Activated naive CD4-positive, alpha-beta T cell treated with anti-CD3 and anti-CD28 coated beads, Interleukin-2, amount 50 U/mL, for 16 hours (primary cell): ENCODE measurements around the gene ZFAND5.
A peak's percentile ranks its signal among the peaks of the same experiment; 100 is the strongest.

Source experiments
- DNase-seq: peaks from one replicate; pipeline ENCODE4 v3.0.0-alpha.2; 2020

The ZFAND5 gene

GRCh38 chr9:72364679-72365524 is at the start of gene ZFAND5:
ZFAND5 (minus strand) TSS chr9:72365208; CDS start chr9:72360778, 4,430 bp downstream.
- DNase-seq, result peak; percentile 95

- DNase-seq, result no peak
These were observed 47.6 kb upstream of the ZFAND5 start for GRCh38 chr9:72412483-72413040.

GRCh38 chr9:72410214-72410613 is 45.2 kb upstream of the ZFAND5 start:
- DNase-seq, result no peak

- DNase-seq, result no peak
These were observed 42.1 kb upstream of the ZFAND5 start for GRCh38 chr9:72407114-72407513.

GRCh38 chr9:72402744-72403143 is 37.7 kb upstream of the ZFAND5 start:
- DNase-seq, result no peak

GRCh38 chr9:72401396-72401795 is 36.4 kb upstream of the ZFAND5 start:
- DNase-seq, result no peak

GRCh38 chr9:72400866-72401265 is 35.9 kb upstream of the ZFAND5 start:
- no peak for DNase-seq

GRCh38 chr9:72399391-72399790 is 34.4 kb upstream of the ZFAND5 start:
- no peak for DNase-seq

- no peak for DNase-seq
These were observed 31.5 kb upstream of the ZFAND5 start for GRCh38 chr9:72396247-72397091.

GRCh38 chr9:72394066-72394465 is 29.1 kb upstream of the ZFAND5 start:
- no peak for DNase-seq

GRCh38 chr9:72390907-72391306 is 25.9 kb upstream of the ZFAND5 start:
- no peak for DNase-seq

GRCh38 chr9:72386186-72386585 is 21.2 kb upstream of the ZFAND5 start:
- DNase-seq, result no peak

GRCh38 chr9:72384710-72385485 is 19.9 kb upstream of the ZFAND5 start:
- no peak for DNase-seq

GRCh38 chr9:72383978-72384709 is 19.1 kb upstream of the ZFAND5 start:
- DNase-seq, result no peak

- no peak for DNase-seq
These were observed 17.4 kb upstream of the ZFAND5 start for GRCh38 chr9:72382405-72382804.

- DNase-seq, result no peak
These were observed 12.0 kb upstream of the ZFAND5 start for GRCh38 chr9:72377041-72377440.

- no peak for DNase-seq
These were observed 6.1 kb upstream of the ZFAND5 start for GRCh38 chr9:72371151-72371550.

- DNase-seq, result peak; percentile 57
These were observed 683 bp upstream of the ZFAND5 start for GRCh38 chr9:72365525-72366256.

GRCh38 chr9:72363908-72364678 is 915 bp downstream of the ZFAND5 start:
- peak; percentile 75 for DNase-seq

GRCh38 chr9:72363236-72363635 is 1.8 kb downstream of the ZFAND5 start:
- DNase-seq, result no peak
